Peyer's patch (tissue), 4 donors: ENCODE data around the gene STAU1.

Experiments
- POLR2A ChIP-seq, 2 donors: fragments of 450-650 bp; IDR thresholded peaks; one replicate each; pipeline ENCODE4 v1.5.1; 2017; ENCODE audit warnings: antibody characterized with exemption in 2 of 2, mild to moderate bottlenecking in 2 of 2, moderate library complexity in 2 of 2
- TF ChIP-seq, protein P1 (sequence below), 6 experiments: fragments of 450-650 bp in 4 of 6; fragments of 200-600 bp in 2 of 6; sonication (generic) in 1 of 6; IDR thresholded peaks; one replicate each; pipeline ENCODE4 v1.5.1; 2017 to 2019; ENCODE audit warnings: antibody characterized with exemption in 6 of 6, mild to moderate bottlenecking in 3 of 6, moderate library complexity in 1 of 6

DNA sequence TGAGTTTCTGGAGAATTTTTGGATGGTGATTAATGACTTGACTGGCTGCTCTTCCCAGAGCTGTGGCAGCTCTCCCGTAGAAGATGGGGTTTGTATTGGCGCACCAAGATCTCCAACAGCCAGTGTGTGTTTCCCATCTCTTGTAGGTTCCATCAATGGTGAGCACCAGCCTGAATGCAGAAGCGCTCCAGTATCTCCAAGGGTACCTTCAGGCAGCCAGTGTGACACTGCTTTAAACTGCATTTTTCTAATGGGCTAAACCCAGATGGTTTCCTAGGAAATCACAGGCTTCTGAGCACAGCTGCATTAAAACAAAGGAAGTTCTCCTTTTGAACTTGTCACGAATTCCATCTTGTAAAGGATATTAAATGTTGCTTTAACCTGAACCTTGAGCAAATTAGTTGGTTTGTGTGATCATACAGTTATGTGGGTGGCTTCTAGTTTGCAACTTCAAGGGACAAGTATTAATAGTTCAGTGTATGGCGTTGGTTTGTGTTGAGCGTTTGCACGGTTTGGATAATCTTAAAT, 91.9 kb downstream of the STAU1 start:
- TF ChIP-seq, protein P1, sequence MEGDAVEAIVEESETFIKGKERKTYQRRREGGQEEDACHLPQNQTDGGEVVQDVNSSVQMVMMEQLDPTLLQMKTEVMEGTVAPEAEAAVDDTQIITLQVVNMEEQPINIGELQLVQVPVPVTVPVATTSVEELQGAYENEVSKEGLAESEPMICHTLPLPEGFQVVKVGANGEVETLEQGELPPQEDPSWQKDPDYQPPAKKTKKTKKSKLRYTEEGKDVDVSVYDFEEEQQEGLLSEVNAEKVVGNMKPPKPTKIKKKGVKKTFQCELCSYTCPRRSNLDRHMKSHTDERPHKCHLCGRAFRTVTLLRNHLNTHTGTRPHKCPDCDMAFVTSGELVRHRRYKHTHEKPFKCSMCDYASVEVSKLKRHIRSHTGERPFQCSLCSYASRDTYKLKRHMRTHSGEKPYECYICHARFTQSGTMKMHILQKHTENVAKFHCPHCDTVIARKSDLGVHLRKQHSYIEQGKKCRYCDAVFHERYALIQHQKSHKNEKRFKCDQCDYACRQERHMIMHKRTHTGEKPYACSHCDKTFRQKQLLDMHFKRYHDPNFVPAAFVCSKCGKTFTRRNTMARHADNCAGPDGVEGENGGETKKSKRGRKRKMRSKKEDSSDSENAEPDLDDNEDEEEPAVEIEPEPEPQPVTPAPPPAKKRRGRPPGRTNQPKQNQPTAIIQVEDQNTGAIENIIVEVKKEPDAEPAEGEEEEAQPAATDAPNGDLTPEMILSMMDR (IDR thresholded peaks at IDR 0.05): no peak
- no peak for TF ChIP-seq POLR2A (IDR thresholded peaks at IDR 0.05)
